Right ventricle myocardium inferior (tissue), 1 donor: Measurements from ENCODE around the gene DYDC1. TPM values are rescaled to one million over a fixed set of nuclear protein-coding genes. Genes with fewer than 3 reads are reported as not detected.
"Not testable (repeated sequence)": the region's sequence is repeated elsewhere in the genome, so short reads cannot be mapped to it uniquely, and the experiment has no call there.

Experiments
- ATAC-seq: fragments of 200-7000 bp; cut with Tn5 transposase; one replicate; pipeline ENCODE4 v1.9.1; 2020; ENCODE audit warnings: mild to moderate bottlenecking, moderate library complexity
- DNase-seq: peaks from one replicate; pipeline ENCODE4 v3.0.0; 2021; ENCODE audit errors: missing footprints
- intact Hi-C: fragments of 100-400 bp; cut with DNase I; formaldehyde crosslinking; loops from one replicate; pipeline ENCODE4 v1.11.0; 2022
- long read RNA-seq: library from polyadenylated mRNA; unstranded; transcript quantifications from one replicate; pipeline ENCODE4 v2.0.0, GENCODE V29; 2021
- total RNA-seq: library from RNA; stranded (reverse); fragmentation: NEBNext Ultra II Directional; extraction: Animal tissue kit (Norgen Biotek cat#: 25700); gene quantifications from one replicate; pipeline ENCODE4 v1.2.1, GENCODE V29; 2021
- donor health status: DM: no; HTN: yes; CAD: no; lungs with severe emphysema.

The DYDC1 gene
- not detected for total RNA-seq
- long read RNA-seq: 0 reads

DNA sequence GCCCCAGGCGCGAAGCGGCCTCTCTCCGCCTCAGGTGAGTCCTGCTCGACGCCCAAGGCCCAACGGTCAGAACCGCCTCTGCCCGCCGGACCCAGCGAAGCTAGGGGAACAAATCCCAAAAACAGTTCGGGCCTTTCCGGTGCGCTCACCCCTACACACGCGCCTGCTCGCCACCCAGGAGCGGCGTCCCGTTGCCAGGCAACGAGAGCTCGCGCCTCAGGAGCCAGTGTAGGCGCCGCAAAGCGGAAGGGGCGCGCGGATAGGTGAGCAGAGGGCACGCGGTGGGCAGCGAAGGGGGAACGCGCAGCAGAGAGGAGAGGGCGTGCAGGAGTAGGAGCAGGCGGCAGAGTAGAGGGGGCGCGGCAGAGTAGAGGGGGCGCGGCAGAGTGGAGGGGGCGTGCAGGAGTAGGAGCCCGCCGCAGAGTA, at the start of gene DYDC1, which contains the start of gene DYDC2:
TSS of gene DYDC1 (minus strand) at position 193 of the 426 bp plus-strand sequence. CDS start 4,154 bp downstream, outside the sequence.
TSS of gene DYDC2 (plus strand) at position 219 of the 426 bp plus-strand sequence. CDS start 5,663 bp downstream, outside the sequence.
- DNase-seq (peak; percentile 75), ATAC-seq (peak; percentile 73)
- intact Hi-C loops: no loop called here

DNA sequence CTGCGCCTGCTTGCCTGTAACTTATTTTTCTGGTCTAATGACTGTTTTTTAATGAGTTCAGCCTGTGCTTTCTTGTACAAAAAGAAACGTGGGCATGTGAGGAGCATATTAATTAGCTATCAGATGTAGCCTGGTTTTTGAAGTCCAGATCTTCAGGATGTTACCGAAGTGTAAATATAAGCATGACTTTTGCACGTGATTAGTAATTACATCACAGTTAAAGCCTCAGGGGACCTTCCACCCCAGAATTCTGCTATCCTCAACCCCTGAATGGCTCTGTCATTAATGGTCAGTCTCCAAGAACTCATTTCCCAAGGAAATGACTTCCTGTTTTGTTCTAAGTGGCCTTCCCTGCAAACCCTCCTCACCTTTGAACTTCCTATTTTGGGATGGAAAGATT, 49.6 kb upstream of the DYDC1 start:
- intact Hi-C loops: no loop called here
- no peak for ATAC-seq

DNA sequence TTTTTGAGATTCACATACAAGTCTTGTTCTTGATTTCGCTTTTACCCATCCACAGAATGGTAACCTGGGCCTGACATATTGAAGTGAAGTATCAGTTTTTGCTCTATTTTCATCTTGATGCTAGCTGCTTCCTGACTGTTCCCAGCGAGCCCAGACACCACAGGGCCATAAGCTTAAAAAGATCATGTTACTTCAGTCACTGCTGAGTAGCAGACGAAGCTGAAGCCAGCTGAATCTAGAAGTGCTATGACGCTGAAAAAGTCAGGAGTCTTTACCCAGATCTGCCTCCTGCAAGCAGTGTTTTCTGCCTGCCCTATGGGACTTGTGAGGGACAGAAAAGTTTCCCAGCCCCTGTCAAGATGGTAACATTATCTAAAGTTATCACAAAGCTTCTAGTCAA, 49.1 kb upstream of the DYDC1 start:
- no peak for DNase-seq

More for the DNA sequence above, 49.6 kb upstream of the DYDC1 start:
- no peak for DNase-seq

DNA sequence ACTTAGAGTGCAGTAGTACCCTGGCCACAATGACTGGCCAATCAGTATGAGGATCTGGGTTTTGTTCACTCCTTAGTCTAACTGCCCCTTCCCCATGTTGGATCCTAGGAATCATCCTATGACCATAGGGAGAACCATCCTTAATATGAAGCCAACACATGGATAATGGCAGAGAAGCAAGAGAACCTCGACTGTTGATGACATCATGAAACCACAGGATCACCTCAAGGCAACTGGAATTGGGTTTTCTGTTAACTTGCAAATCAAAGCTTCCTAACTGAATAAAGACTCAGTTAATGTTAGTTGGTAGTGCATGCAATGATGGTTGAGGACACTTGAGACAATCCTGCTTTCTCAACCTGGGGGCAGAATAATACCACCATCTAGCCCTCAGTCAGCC, 48.5 kb upstream of the DYDC1 start:
- no peak for ATAC-seq
- no peak for DNase-seq
- intact Hi-C loops: no loop called here

More for the DNA sequence above, 49.1 kb upstream of the DYDC1 start:
- no peak for ATAC-seq
- intact Hi-C loops: no loop called here

DNA sequence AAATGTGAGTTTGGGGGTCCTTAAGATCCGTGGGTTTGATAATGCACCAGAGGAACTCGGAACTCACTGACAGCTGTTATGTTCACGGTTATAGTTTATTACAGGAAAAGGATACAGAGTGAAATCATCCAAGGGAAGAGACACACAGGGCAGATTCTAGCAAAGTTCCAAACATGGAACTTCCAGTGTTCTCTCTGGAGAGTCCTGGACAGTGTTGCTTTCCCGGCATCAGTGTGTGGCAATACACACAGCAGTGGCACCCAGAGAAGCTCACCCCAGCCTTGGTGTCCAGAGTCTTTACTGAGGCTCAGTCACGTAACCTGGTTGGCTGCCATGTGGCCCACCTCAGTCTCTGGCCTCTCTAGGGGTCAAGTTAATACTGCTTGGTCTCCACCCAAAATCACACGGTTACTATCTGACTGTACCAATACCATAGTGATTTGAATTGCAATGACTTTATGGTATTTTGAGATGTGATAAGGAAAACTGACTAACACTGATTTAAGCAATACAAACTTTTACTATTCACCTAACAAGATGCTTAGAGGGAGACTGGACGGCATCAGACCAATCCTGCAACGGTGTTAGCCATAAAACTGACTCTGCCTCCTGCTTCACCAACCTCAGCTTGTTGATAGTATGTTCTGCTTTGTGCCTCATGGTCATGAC, 43.7 kb upstream of the DYDC1 start:
- intact Hi-C loops: no loop called here
- ATAC-seq (no peak), DNase-seq (no peak)

DNA sequence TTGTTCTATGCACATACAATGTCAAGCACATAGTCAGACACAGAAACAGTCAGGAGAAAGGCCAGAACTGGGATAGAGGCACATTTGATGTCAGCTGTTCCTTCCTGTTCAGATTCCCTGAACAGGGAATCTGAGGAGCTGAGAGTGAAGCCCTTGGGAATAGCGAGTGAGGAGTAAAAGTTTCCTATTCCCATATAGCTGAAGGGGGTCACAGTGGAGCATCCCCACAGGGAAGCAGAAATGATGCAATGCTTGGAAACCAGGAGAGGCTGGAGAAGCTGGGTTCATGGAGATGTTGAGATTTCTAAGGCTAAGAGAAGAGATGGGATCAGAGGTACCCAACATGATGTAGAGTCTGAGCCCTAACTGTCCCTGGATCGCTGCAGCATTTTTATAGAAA, 40.5 kb upstream of the DYDC1 start:
- intact Hi-C loops: no loop called here
- no peak for DNase-seq
- ATAC-seq: peak; percentile 37

DNA sequence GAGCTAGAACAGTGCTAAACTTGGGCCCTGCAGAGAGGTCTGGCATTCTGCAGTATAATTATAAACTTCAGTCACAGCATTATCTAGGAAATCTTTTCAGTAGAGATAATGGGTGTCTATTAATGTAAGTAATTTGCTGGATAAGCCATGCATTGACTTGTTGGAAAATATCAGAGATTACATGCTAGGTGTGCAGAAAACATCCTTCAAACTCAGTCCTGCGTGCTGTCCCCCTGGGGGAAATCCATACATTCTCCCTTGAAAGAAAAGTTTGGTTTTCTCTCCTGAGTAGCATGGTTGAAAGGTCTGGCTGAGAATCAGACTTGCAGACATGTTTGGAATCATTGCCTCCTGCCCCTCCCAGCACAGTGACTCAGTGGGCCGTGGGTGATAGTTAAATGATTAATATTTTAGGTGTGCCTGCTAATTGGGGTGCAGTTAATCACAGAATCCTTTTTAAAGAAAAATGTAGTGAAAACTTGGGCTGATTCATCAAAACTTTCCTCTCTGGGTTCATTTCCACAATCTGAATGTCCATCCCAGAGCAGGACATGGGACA, 37.9 kb upstream of the DYDC1 start:
- no peak for ATAC-seq
- intact Hi-C loops: no loop called here
- DNase-seq: no peak

DNA sequence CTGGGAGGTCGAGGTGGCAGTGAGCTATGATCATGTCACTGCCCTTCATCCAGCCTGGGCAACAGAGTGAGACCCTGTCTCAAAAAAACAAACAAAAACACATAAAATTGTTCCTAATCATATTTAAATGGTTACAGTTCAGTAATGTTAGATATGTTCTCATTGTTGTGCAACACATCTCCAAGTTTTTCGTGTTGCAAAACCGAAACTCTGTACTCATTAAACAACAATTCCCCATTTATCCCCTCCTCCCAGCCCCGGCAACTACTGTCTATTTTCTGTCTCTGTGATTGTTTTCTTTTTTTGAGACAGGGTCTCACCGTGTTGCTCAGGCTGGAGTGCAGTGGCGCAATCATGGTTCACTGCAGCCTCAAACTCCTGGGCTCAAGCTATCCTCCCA, 35.7 kb upstream of the DYDC1 start:
- ATAC-seq (no peak), DNase-seq (no peak)
- intact Hi-C loops: no loop called here

DNA sequence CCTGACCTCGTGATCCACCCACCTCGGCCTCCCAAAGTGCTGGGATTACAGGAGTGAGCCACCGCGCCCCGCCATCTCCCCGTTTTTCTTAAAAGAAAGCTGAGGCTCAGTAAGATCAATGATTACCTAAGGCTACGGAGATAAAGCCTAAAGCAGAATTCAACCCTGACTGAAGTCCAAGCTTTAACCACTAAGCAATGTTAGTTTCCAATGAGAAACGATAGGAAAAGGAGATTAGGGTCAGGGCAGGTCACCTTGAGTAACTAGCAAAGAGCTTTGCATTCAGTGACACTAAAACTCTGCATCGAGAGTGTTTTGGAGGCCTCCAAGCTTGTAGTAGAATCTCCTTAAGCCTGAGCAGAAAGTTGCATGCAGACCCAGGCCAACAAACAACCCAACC, 34.2 kb upstream of the DYDC1 start:
- intact Hi-C loops: no loop called here
- DNase-seq (no peak), ATAC-seq (no peak)

DNA sequence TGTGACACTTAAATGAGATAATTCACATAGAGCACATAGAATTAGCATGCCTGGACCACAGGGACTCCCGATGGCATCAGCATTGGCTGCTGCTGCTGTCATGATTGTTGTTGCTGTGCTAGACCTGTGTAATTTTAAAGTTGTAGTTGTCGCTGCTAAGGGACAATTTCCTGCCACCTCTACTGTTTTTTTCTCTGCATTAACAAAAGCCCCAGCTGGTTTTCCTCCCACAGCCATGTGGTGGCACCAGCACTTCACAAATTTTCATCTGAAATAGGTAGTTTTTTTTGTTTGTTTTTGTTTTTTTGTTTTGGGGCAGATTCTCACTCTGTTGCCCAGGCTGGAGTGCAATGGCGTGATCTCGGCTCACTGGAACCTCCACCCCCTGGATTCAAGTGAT, 26.4 kb upstream of the DYDC1 start:
- DNase-seq (no peak), ATAC-seq (no peak)
- intact Hi-C loops: loop anchor here (2.0 to 5.0 kb wide), 3 partner anchors 62 to 539 kb away; no protein-coding TSS in a partner anchor

DNA sequence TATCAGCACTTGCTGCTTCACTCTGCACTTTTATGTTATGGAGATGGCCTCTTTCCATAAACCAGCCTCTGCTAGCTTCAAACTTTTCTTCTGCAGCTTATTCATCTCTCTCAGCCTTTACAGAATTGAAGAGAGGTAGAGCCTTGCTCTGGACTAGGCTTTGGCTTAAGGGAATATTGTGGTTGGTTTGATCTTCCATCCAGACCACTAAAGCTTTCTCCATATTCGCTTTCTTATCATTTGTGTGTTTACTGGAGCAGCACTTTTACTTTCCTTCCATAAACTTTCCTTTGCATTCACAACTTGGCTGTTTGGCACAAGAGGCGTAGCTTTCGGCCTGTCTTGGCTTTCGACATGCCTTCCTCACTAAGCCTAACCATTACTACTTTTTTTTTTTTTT, 23.6 kb upstream of the DYDC1 start:
- intact Hi-C loops: loop anchor here (5.0 kb wide), 1 partner anchor 542 kb away; no protein-coding TSS in a partner anchor
- no peak for DNase-seq
- ATAC-seq: no peak

DNA sequence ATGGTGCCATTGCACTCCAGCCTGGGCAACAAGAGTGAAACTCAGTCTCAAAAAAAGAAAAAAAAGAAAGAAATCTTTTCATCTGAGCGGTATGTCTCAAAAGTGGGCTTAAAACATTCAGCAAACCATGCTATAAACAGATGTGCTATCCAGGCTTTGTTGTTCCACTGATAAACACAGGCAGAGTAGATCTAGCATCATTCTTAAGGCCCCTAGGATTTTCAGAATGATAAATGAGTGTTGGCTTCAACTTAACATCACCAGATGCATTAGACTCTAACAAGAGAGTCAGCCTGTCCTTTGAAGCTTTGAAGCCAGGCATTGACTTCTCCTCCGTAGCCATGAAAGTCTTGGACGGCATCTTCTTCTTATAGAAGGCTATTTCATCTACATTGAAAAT, 23.1 kb upstream of the DYDC1 start:
- DNase-seq: no peak

DNA sequence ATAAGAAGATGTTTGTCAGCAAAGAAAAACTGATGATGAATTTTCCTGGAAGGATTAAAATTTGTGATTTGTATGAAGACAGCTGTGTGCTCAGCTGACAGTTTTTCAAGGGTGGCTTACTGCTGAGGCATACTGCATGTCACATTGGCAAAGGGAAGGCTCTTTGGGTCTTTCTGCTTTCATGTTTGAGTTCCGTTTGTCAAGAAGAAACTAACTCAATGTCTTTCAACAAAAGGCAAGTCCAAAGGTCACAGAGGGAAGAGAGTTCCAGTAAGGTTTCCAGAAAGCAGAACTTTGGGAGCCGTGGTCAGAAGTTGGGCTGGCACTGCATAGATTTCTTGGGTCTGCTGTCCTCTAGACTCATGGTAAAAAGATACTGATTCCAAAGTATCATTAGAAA, 16.9 kb upstream of the DYDC1 start:
- ATAC-seq: no peak
- intact Hi-C loops: no loop called here
- DNase-seq: no peak

More for the DNA sequence above, 23.1 kb upstream of the DYDC1 start:
- no peak for ATAC-seq
- intact Hi-C loops: loop anchor here (5.0 kb wide), 1 partner anchor 543 kb away; no protein-coding TSS in a partner anchor

DNA sequence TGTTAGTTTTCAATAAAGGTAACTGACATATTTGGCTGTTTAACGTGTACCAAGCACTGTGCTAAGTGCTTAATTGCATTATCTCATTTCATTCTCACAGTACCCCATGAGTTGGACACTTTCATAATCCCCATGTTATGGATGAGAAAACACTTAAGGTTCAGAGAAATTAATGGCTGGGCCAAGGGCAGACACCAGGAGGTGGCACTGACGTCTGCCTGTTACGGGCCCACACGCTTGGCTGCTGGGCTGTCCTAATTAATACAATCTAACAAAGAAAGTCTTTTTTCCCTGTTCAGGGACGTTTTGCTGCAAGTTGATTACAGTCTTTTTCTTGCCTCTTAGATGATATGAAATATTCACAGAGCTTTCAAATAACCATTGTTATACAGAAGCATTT, 16.1 kb upstream of the DYDC1 start:
- intact Hi-C loops: no loop called here
- no peak for ATAC-seq
- no peak for DNase-seq

DNA sequence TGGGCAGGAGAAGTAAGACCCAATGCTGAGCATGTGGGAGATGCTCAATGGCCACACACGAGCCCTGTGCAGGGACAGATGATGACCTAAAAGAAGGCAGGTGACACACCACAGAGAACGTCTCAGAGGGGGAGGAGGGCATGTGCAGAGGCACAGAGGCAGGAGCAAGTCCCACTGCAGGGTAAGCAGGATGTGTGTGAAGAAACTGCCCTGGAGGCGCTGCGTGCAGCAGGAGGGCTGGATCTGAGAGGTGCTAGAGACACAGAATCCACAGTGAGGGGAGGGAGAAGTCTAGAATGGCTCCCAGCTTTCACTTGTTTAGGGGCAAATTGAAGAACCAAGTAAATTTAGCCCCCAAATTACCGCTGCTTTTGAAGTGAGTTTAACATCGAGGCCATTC, 14.9 kb upstream of the DYDC1 start:
- intact Hi-C loops: no loop called here
- DNase-seq (no peak), ATAC-seq (no peak)

DNA sequence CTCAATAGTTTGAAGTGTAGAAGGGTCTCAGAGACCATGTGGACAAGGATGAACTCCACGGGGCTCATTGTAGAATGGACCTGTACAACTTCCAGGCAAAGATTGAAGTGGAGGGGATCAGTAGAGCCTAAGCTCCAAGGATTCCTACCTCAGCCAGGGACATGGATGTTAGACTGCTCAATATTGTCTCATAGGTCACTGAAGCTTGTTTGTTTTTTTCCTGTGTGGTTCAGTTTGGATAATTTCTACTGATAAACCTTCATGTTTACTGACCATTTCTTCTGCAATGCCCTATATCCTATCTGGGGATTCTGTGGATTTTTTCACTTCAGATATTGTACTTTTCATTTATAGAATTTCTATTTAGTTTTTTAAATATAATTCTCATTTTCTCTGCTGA, 9.0 kb upstream of the DYDC1 start:
- DNase-seq: no peak

DNA sequence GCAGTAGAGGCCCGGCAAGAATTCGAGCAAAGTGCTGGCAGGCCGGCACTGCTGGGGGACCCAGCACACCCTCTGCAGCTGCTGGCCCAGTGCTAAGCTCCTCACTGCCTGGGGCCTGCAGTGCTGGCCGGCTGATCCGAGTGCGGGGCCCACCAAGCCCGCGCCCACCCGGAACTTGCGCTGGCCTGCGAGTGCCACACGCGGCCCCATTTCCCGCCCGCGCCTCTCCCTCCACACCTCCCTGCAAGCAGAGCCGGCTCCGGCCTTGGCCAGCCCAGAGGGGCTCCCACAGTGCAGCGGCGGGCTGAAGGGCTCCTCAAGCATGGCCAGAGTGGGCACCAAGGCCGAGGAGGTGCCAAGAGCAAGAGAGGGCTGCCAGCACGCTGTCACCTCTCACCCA, 3.1 kb upstream of the DYDC1 start:
- intact Hi-C loops: no loop called here
- no peak for ATAC-seq
- no peak for DNase-seq

More for the DNA sequence above, 9.0 kb upstream of the DYDC1 start:
- no peak for ATAC-seq
- intact Hi-C loops: no loop called here

DNA sequence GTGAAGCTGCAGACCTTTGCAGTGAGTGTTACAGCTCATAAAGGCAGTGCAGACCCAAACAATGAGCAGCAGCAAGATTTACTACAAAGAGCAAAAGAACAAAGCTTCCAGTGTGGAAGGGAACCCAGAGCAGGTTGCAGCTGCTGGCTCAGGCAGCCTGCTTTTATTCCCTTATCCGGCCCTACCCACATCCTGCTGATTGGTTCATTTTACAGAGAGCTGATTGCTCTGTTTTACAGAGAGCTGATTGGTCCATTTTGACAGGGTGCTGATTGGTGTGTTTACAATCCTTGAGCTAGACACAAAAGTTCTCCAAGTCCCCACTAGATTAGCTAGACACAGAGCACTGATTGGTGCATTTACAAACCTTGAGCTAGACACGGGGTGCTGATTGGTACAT, 2.4 kb upstream of the DYDC1 start:
- DNase-seq, intact Hi-C loops, ATAC-seq: not testable (repeated sequence)

DNA sequence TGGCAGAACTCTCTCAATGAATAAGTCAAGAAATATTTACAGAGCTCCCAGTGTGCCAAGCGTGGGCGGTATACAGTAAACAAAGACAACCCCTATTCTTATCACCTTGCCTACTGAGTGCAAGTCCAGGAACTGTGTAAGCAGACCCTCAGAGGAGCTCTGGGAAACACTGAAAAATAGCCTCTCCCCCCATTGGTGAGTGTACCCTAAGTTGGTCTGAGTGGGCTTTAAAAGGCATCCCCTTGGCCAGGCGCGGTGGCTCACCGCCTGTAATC, 1.2 kb upstream of the DYDC1 start:
- intact Hi-C loops: no loop called here
- no peak for ATAC-seq
- no peak for DNase-seq

DNA sequence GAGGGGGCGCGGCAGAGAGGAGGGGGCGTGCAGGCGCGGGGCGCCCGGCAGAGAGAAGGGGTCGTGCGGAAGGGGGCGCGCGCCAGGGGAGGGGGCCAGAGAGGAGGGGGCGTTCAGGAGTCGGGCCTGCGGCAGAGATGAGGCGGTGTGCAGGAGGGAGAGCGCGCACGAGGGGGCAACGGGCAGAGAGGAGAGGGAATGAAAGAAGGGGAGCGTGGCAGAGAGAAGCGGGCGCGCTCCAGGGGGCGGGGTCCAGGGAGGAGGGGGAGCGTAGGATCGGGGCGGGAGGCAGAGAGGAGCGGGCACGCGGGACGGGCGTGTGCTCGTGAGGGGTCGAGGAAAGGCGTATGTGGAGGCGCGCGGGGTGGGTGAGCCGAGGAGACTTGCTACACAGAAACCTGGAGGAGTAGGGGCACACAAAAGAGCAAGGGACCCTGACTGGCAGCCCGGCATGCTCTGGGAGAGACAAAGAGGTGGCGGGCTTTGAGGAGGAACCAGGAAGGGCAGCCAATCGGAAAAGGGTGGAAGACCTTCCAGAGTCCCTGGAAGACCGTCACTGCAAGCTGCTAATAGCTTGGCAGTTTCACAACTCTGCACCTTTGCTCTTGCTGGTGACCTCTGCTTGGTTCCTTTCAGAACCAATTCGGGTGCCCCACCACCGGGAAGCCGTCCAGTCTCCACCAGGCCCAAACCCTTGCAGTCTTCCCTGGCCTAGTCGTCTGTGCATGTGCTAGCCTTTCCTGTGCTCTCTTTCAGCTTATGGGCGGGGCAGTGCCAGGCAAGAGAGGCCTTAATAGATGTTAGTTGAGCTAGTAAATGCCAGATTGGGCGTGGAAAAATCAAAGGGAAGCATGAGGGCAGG, 665 bp upstream of the DYDC1 start:
- DNase-seq (no peak), ATAC-seq (peak; percentile 6)
- intact Hi-C loops: no loop called here
